ENCODE results near the gene OR6V1. TPM values are rescaled to one million over a fixed set of nuclear protein-coding genes. Genes with fewer than 3 reads are reported as not detected.
"Not testable (repeated sequence)": the region's sequence is repeated elsewhere in the genome, so short reads cannot be mapped to it uniquely, and the experiment has no call there.

The OR6V1 gene
- total and polyA plus RNA-seq, 4 donors = not detected

GRCh38 chr7:143096146-143096545, 44.0 kb downstream of the OR6V1 start:
- DNase-seq (no peak), ATAC-seq (ENCODE audit: insufficient read depth, low FRiP score) (no peak)
- WGBS, 2 donors = 79 to 83% methylated on average over 2 of the region's 2 CpGs
- no peaks in the 10 kb centered on the region for H3K4me1 ChIP-seq (ENCODE audit: control insufficient read depth in 5 of 5, insufficient read depth in 5 of 5, low read length in 5 of 5)
- H3K9ac ChIP-seq (ENCODE audit: insufficient read depth in 1 of 2, low read length in 2 of 2) = no peak overlapping the region
- H3K9me3 ChIP-seq (ENCODE audit: control insufficient read depth in 4 of 4, insufficient read depth in 3 of 4, low read length in 3 of 4) = peaks cover 0 to 9% (median 3%) of the 10 kb centered on the region in 4 donors
- H3K4me3 ChIP-seq = no peak overlapping the region
- no peaks in the 10 kb centered on the region for H3K27me3 ChIP-seq (ENCODE audit: control insufficient read depth in 3 of 3, insufficient read depth in 3 of 3, low read length in 2 of 3)
- H3K27ac ChIP-seq (ENCODE audit: low read depth in 1 of 2, low read length in 1 of 2) = no peak overlapping the region
- TF ChIP-seq CTCF (IDR thresholded peaks at IDR 0.05; ENCODE audit: control extremely low read depth, extremely low read depth) = no peak
- no peaks in the 10 kb centered on the region for H3K36me3 ChIP-seq (ENCODE audit: control insufficient read depth in 4 of 4, insufficient read depth in 4 of 4, low read length in 4 of 4)

- ATAC-seq (ENCODE audit: insufficient read depth, low FRiP score); H3K27ac ChIP-seq (ENCODE audit: low read depth in 1 of 2, low read length in 1 of 2); H3K4me3 ChIP-seq; H3K4me1 ChIP-seq (ENCODE audit: control insufficient read depth in 5 of 5, insufficient read depth in 5 of 5, low read length in 5 of 5); H3K9me3 ChIP-seq (ENCODE audit: control insufficient read depth in 4 of 4, insufficient read depth in 3 of 4, low read length in 3 of 4); DNase-seq; H3K27me3 ChIP-seq (ENCODE audit: control insufficient read depth in 3 of 3, insufficient read depth in 3 of 3, low read length in 2 of 3); H3K9ac ChIP-seq (ENCODE audit: insufficient read depth in 1 of 2, low read length in 2 of 2); H3K36me3 ChIP-seq (ENCODE audit: control insufficient read depth in 4 of 4, insufficient read depth in 4 of 4, low read length in 4 of 4): not testable (repeated sequence)
- WGBS, 2 donors = 81 to 94% methylated on average over 1 of the region's 1 CpG
Measured at GRCh38 chr7:143099579-143099978, 47.4 kb downstream of the OR6V1 start.

Other genes starting within 250 kb of the OR6V1 start
- 10 to 100 TPM; 18.5 to 18.8 TPM for gene EPHB6, start 197.3 kb upstream of the OR6V1 start, total RNA-seq
- gene EPHB6, start 197.3 kb upstream of the OR6V1 start, polyA plus RNA-seq = 1 to 10 TPM; 3.2 to 8.5 TPM
- gene TRPV6, start 166.6 kb upstream of the OR6V1 start, total RNA-seq = 1 to 10 TPM in 1 of 2 donors, under 1 TPM in 1; 0.43 to 1.2 TPM
- under 1 TPM; 0.40 to 0.63 TPM for gene TRPV6, start 166.6 kb upstream of the OR6V1 start, polyA plus RNA-seq
- not detected for gene TRPV5, start 118.6 kb upstream of the OR6V1 start, total RNA-seq
- under 1 TPM in 1 of 2 donors, not detected in 1; 0.05 TPM for gene TRPV5, start 118.6 kb upstream of the OR6V1 start, polyA plus RNA-seq
- not detected for gene LLCFC1, start 112.9 kb upstream of the OR6V1 start, total RNA-seq
- gene LLCFC1, start 112.9 kb upstream of the OR6V1 start, polyA plus RNA-seq = under 1 TPM; 0.22 to 0.70 TPM
- 1 to 10 TPM in 1 of 2 donors, under 1 TPM in 1; 0.52 to 8.3 TPM for gene KEL, start 90.0 kb upstream of the OR6V1 start, total RNA-seq
- gene KEL, start 90.0 kb upstream of the OR6V1 start, polyA plus RNA-seq = 1 to 10 TPM in 1 of 2 donors, under 1 TPM in 1; 0.23 to 1.6 TPM
- under 1 TPM in 1 of 2 donors, not detected in 1; 0.82 TPM for gene OR9A2, start 25.2 kb upstream of the OR6V1 start, total RNA-seq
- not detected for gene OR9A2, start 25.2 kb upstream of the OR6V1 start, polyA plus RNA-seq
- gene PIP, start 79.7 kb downstream of the OR6V1 start, total RNA-seq = 10 to 100 TPM in 1 of 2 donors, 1 to 10 TPM in 1; 1.5 to 37.1 TPM
- 10 to 100 TPM; 35.3 to 43.4 TPM for gene PIP, start 79.7 kb downstream of the OR6V1 start, polyA plus RNA-seq
- not detected for gene TAS2R39, start 131.1 kb downstream of the OR6V1 start, total RNA-seq
- gene TAS2R39, start 131.1 kb downstream of the OR6V1 start, polyA plus RNA-seq = not detected
- gene TAS2R40, start 169.7 kb downstream of the OR6V1 start, total RNA-seq = not detected
- under 1 TPM in 1 of 2 donors, not detected in 1; 0.07 TPM for gene TAS2R40, start 169.7 kb downstream of the OR6V1 start, polyA plus RNA-seq
- gene GSTK1, start 211.1 kb downstream of the OR6V1 start, total RNA-seq = 100 to 1,000 TPM; 110 to 130 TPM
- 100 to 1,000 TPM; 119 TPM for gene GSTK1, start 211.1 kb downstream of the OR6V1 start, polyA plus RNA-seq
- 10 to 100 TPM; 12.2 to 26.9 TPM for gene TMEM139, start 232.6 kb downstream of the OR6V1 start, total RNA-seq
- 10 to 100 TPM in 1 of 2 donors, 1 to 10 TPM in 1; 8.4 to 31.8 TPM for gene TMEM139, start 232.6 kb downstream of the OR6V1 start, polyA plus RNA-seq
- gene CASP2, start 236.0 kb downstream of the OR6V1 start, total RNA-seq = 10 to 100 TPM; 37.4 to 40.0 TPM
- 1 to 10 TPM; 7.7 to 9.3 TPM for gene CASP2, start 236.0 kb downstream of the OR6V1 start, polyA plus RNA-seq